Upper lobe of left lung (tissue), 6 donors: ENCODE data around the gene RINL. TPM values are rescaled to one million over a fixed set of nuclear protein-coding genes. Genes with fewer than 3 reads are reported as not detected.

Experiments
- ATAC-seq, 2 donors: fragments of 200-7000 bp; cut with Tn5 transposase; one replicate each; pipeline ENCODE4 v1.9.1; 2022; ENCODE audit warnings: mild to moderate bottlenecking in 2 of 2, moderate library complexity in 2 of 2; ENCODE audit not compliant: low FRiP score in 2 of 2
- DNase-seq, 2 donors: peaks; one replicate each; pipeline ENCODE4 v3.0.0-alpha.2; 2019 to 2020
- H3K27ac ChIP-seq, 4 donors: fragments of 200-600 bp; sonication (generic); one replicate each; pipeline ENCODE4 v1.5.1; 2016 to 2019
- H3K27me3 ChIP-seq, 4 donors: fragments of 200-600 bp; sonication (generic); one replicate each; pipeline ENCODE4 v1.5.1; 2017 to 2019
- H3K36me3 ChIP-seq, 4 donors: fragments of 200-600 bp; sonication (generic); one replicate each; pipeline ENCODE4 v1.5.1; 2016 to 2019
- H3K4me1 ChIP-seq, 4 donors: fragments of 200-600 bp; sonication (generic); one replicate each; pipeline ENCODE4 v1.5.1; 2018 to 2019
- H3K4me3 ChIP-seq, 4 donors: fragments of 200-600 bp; sonication (generic); one replicate each; pipeline ENCODE4 v1.5.1; 2017 to 2019; ENCODE audit warnings: mild to moderate bottlenecking in 2 of 4, moderate library complexity in 1 of 4
- H3K9me3 ChIP-seq, 4 donors: fragments of 200-600 bp; sonication (generic); one replicate each; pipeline ENCODE4 v1.5.1; 2018 to 2019
- EP300 ChIP-seq, 4 donors: sonication (generic); formaldehyde crosslinking; IDR thresholded peaks; one replicate each; pipeline ENCODE4 v1.5.1; 2017; ENCODE audit warnings: antibody characterized with exemption in 4 of 4, control low read depth in 2 of 4
- POLR2A ChIP-seq, 4 donors: fragments of 450-650 bp; IDR thresholded peaks; one replicate each; pipeline ENCODE4 v1.5.1; 2016 to 2017; ENCODE audit warnings: antibody characterized with exemption in 4 of 4, mild to moderate bottlenecking in 2 of 4
- POLR2AphosphoS5 ChIP-seq, 2 donors: sonication (generic); formaldehyde crosslinking; IDR thresholded peaks; one replicate each; pipeline ENCODE4 v1.5.1; 2017; ENCODE audit warnings: antibody characterized with exemption in 2 of 2
- WGBS, 2 donors: methylation state at CpG; one replicate each; pipeline ENCODE4 v1.1.5; 2017 to 2018; 5-methylcytosine and 5-hydroxymethylcytosine counted together
- total RNA-seq, 6 donors: library from RNA; depleted of rRNA in 4 of 6; stranded (reverse); fragments of >200 nt in 4 of 6; gene quantifications; one replicate each; pipeline versions ENCODE4 v1.1.0 to v1.2.1, GENCODE V29; 2016 to 2021
- TF ChIP-seq, protein P1 (sequence below), 6 experiments: fragments of 450-650 bp in 4 of 6; fragments of 200-600 bp in 2 of 6; sonication (generic) in 2 of 6; IDR thresholded peaks; one replicate each; pipeline ENCODE4 v1.5.1; 2016 to 2019; ENCODE audit warnings: antibody characterized with exemption in 6 of 6
- donor health status: DM: no; HTN: no; CAD: no; lungs with moderate emphysema.
- donor health status: DM: no; HTN: yes; CAD: no; lungs with severe emphysema.

The RINL gene
- total RNA-seq, 6 donors from 2014 or later: 8.7 to 23.1 (median 13.2) TPM

DNA sequence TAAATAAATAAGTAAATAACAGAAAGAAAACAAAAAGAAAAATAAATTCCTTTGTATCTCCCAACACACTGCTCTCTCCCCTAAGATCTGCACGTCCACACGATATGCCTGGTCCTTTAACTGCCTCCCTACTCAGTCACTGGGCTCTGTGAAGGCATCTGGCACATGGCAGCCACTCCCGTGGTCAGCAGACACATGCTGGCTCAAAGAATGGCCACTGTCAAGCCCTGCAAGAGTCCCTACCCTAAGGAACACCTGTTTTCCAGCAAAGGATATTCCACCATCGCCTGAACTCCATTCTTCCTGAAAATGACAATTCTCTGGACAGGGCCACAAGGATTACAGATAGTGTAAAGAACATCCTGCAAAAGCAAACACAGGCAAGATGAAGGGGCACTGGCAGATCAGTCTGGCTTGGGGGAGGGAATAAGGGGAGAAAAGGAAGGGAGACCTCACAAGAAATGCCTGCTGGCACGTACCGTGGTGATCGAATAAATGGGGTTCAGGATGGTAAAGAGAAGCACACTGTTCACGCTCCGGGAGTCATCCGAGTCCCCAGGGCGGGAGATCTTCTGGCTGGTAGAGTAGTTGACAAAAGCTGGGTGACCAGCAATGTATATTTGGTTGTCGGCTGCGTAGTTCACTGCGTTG, 32.6 kb downstream of the RINL start:
- 92 to 96% methylated on average over 14 of the region's 14 CpGs for WGBS, 2 donors
- no peak for DNase-seq
- TF ChIP-seq, protein P1, sequence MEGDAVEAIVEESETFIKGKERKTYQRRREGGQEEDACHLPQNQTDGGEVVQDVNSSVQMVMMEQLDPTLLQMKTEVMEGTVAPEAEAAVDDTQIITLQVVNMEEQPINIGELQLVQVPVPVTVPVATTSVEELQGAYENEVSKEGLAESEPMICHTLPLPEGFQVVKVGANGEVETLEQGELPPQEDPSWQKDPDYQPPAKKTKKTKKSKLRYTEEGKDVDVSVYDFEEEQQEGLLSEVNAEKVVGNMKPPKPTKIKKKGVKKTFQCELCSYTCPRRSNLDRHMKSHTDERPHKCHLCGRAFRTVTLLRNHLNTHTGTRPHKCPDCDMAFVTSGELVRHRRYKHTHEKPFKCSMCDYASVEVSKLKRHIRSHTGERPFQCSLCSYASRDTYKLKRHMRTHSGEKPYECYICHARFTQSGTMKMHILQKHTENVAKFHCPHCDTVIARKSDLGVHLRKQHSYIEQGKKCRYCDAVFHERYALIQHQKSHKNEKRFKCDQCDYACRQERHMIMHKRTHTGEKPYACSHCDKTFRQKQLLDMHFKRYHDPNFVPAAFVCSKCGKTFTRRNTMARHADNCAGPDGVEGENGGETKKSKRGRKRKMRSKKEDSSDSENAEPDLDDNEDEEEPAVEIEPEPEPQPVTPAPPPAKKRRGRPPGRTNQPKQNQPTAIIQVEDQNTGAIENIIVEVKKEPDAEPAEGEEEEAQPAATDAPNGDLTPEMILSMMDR (IDR thresholded peaks at IDR 0.05): no peak
- TF ChIP-seq POLR2AphosphoS5 (IDR thresholded peaks at IDR 0.05): no peak
- Histone ChIP-seq H3K4me3 (no peak overlapping the region), H3K36me3 (peaks cover 67 to 78% (median 70%) of the 10 kb centered on the region in 4 donors), H3K27me3 (no peaks in the 10 kb centered on the region), H3K27ac (no peak overlapping the region), H3K9me3 (no peaks in the 10 kb centered on the region), H3K4me1 (peaks cover 24 to 48% (median 24%) of the 10 kb centered on the region in 4 donors)
- ATAC-seq: no peak

DNA sequence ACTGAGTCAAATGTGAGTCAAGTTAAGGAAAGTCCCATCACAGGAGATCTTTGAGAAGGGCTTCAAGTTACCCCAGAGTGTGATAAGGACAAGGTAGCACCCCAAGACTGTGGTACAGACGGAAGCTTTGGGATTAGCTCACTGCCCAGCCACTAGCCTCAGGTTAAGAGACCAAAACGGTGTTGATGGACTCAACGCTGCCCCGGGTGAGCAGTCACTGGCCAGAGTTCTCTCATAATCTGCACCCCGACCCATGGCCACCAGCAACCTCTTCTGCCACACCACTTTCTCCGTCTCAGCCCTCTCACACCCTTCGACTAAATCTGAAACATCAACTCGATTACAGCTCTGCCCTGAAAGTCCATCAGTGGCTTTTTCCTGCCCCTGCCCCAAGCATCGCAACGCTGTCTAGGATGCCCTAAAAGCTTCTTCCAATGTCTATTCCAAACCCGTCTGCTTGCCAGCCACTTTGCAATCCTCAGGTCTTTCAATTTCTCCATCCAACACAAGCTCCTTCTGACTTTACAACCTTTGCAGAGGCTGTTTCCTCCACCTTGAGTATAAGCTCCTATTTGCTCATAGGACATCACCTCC, 33.9 kb downstream of the RINL start:
- H3K4me1 ChIP-seq: peaks cover 24 to 48% (median 24%) of the 10 kb centered on the region in 4 donors
- H3K36me3 ChIP-seq: peaks cover 80 to 91% (median 83%) of the 10 kb centered on the region in 4 donors
- no peak overlapping the region for H3K27ac ChIP-seq
- DNase-seq (no peak), ATAC-seq (no peak)
- TF ChIP-seq, protein P1 (IDR thresholded peaks at IDR 0.05): no peak
- no peak for TF ChIP-seq POLR2AphosphoS5 (IDR thresholded peaks at IDR 0.05)
- no peak for TF ChIP-seq EP300 (IDR thresholded peaks at IDR 0.05)
- no peak for TF ChIP-seq POLR2A (IDR thresholded peaks at IDR 0.05)
- no peaks in the 10 kb centered on the region for H3K9me3 ChIP-seq
- H3K27me3 ChIP-seq: no peaks in the 10 kb centered on the region
- no peak overlapping the region for H3K4me3 ChIP-seq
- 92 to 95% methylated on average over 11 of the region's 11 CpGs for WGBS, 2 donors

DNA sequence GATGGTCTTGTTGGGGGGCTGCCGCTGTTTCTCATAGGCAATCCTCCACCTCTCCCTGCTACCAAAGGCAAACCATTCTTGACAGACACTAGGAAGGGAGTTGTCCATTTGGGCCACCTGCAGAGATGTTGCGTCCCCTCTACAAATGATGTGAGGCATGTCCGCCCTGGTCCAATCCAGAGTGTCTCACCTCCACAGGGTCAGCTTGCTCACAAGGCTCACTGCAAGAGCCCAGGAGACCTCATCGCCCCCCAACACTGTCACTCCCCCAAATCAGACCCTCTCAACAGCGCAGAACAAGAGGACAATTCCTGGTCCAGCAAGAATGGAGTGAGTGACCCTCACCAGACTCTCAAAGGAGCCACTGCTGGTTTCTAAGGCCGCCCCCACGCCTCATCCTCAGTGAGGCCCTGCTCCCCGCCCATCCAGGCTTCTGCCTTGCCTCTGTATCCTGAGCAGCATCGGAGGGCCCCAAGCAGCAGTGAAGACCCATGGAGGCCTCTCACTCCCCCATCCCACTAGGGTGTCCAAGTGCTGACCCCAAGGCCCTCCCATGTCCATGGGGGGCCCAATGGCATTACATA, 34.8 kb downstream of the RINL start:
- no peak overlapping the region for H3K4me3 ChIP-seq
- peaks cover 88 to 97% (median 92%) of the 10 kb centered on the region in 4 donors for H3K36me3 ChIP-seq
- no peaks in the 10 kb centered on the region for H3K9me3 ChIP-seq
- H3K4me1 ChIP-seq: peaks cover 16 to 52% (median 19%) of the 10 kb centered on the region in 4 donors
- no peaks in the 10 kb centered on the region for H3K27me3 ChIP-seq
- 90 to 99% methylated on average over 7 to 9 of the region's 9 CpGs for WGBS, 2 donors
- no peak for ATAC-seq
- H3K27ac ChIP-seq: peak overlapping the region in 2 of 4 donors; percentile 58 to 65
- TF ChIP-seq, protein P1 (IDR thresholded peaks at IDR 0.05): no peak
- TF ChIP-seq POLR2A (IDR thresholded peaks at IDR 0.05): no peak
- no peak for DNase-seq

DNA sequence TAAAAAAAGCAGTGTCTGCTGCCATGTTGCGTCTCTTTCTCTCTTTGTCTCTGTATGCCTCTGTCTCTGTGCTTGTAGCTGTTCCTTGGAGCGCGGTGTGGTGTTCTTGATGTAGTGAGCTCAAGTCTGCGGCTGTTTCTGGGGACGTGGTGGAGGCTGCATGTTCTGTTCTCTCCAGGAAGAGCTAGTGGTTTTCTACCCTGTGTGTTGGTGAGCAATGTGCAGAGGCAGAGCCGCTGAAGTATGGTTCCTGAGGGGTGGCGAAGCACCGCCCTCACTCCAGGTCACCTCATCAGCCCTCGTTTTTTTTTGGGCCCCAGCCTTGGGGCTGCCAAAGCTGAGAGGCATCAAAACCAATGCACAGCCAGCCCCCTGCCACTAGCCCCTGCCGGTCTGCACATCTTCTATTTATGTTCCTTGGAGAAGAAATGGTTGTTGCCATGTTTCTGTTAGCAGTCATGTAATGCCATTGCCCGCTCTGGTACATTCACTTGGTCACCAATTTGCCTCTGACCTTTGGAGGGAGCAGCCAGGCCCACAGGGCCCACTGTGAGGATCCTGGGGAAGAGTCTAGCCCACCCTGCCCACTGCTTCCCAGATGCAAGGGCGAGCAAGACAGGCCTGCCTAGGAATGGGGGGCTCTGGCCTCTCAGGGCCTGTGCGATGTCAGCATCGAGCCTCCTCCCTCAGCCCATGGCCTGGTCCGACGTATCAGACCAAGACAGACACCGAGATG, 35.5 kb downstream of the RINL start:
- no peak for ATAC-seq
- 87 to 88% methylated on average over 11 to 17 of the region's 17 CpGs for WGBS, 2 donors
- Histone ChIP-seq H3K27ac (peak overlapping the region in 2 of 4 donors; percentile 58 to 65), H3K36me3 (peaks cover 94 to 100% (median 99%) of the 10 kb centered on the region in 4 donors), H3K4me3 (no peak overlapping the region), H3K4me1 (peaks cover 9 to 52% (median 17%) of the 10 kb centered on the region in 4 donors), H3K27me3 (no peaks in the 10 kb centered on the region), H3K9me3 (no peaks in the 10 kb centered on the region)
- TF ChIP-seq POLR2A (IDR thresholded peaks at IDR 0.05) (peak in 1 of 4 donors; percentile 25), POLR2AphosphoS5 (IDR thresholded peaks at IDR 0.05) (peak in 1 of 2 donors; percentile 30), EP300 (IDR thresholded peaks at IDR 0.05) (no peak)
- TF ChIP-seq, protein P1 (IDR thresholded peaks at IDR 0.05): no peak
- peak in 1 of 2 donors; percentile 36 for DNase-seq
